Caco-2 (cell line): ENCODE data around the gene MCMBP. TPM values are rescaled to one million over a fixed set of nuclear protein-coding genes. Genes with fewer than 3 reads are reported as not detected.

ENCODE experiments used
- BruUV-seq: library from RNA; stranded (reverse); fragments of 400-500 nt; replicated peaks from 2 replicates; lab custom pipeline; 2021; lab: Mats Ljungman, UMichigan
- CTCF ChIA-PET: fragments of 300-600 bp; sonication (Branson Sonifier 250); formaldehyde crosslinking; loops from one replicate; lab custom pipeline; 2022; ENCODE audit warnings: antibody characterized with exemption; lab: Charles Lee
- POLR2A ChIA-PET: fragments of 300-600 bp; sonication (Branson Sonifier 250); formaldehyde crosslinking; loops from one replicate; lab custom pipeline; 2022; ENCODE audit warnings: antibody characterized with exemption; lab: Charles Lee
- DNase-seq, 2 experiments: peaks; one replicate each; pipeline versions ENCODE4 v3.0.0 to v3.0.0-alpha.2; 2020 to 2022
- H3K27me3 ChIP-seq: replicated peaks from 2 replicates; pipeline ENCODE4 v1.6.0; 2011; ENCODE audit warnings: low read length; ENCODE audit not compliant: control insufficient read depth, insufficient read depth
- H3K36me3 ChIP-seq: 2 replicates; pipeline ENCODE4 v1.5.1; 2011; ENCODE audit warnings: low read length; ENCODE audit not compliant: control insufficient read depth, insufficient read depth
- H3K4me1 ChIP-seq: fragments of 250-450 bp; sonication (Bioruptor Pico); 2 replicates; pipeline ENCODE4 v1.5.1; 2020; ENCODE audit warnings: mild to moderate bottlenecking
- H3K4me3 ChIP-seq: 2 replicates; pipeline ENCODE4 v1.5.1; 2011; ENCODE audit warnings: low read depth, mild to moderate bottlenecking, control low read depth, low read length
- H3K9me3 ChIP-seq: fragments of 250-450 bp; sonication (Bioruptor Pico); 2 replicates; pipeline ENCODE4 v1.5.1; 2020; ENCODE audit warnings: mild to moderate bottlenecking, moderate library complexity
- H3K27ac Mint-ChIP-seq: one replicate; pipeline ENCODE4 v1.8.0; 2022; ENCODE audit warnings: mixed read lengths; ENCODE audit not compliant: unreplicated experiment
- H3K27me3 Mint-ChIP-seq: one replicate; pipeline ENCODE4 v1.8.0; 2022; ENCODE audit warnings: mixed read lengths; ENCODE audit not compliant: insufficient read depth, unreplicated experiment
- H3K36me3 Mint-ChIP-seq: one replicate; pipeline ENCODE4 v1.8.0; 2022; ENCODE audit warnings: mild to moderate bottlenecking, mixed read lengths; ENCODE audit not compliant: insufficient read depth, unreplicated experiment
- H3K4me1 Mint-ChIP-seq: one replicate; pipeline ENCODE4 v1.8.0; 2022; ENCODE audit warnings: low read depth, mixed read lengths; ENCODE audit not compliant: unreplicated experiment
- H3K4me3 Mint-ChIP-seq: one replicate; pipeline ENCODE4 v1.8.0; 2022; ENCODE audit warnings: mild to moderate bottlenecking, moderate library complexity, mixed read lengths; ENCODE audit not compliant: unreplicated experiment
- H3K9me3 Mint-ChIP-seq: one replicate; pipeline ENCODE4 v1.8.0; 2022; ENCODE audit warnings: mixed read lengths; ENCODE audit not compliant: unreplicated experiment
- intact Hi-C: fragments of 100-400 bp; cut with micrococcal nuclease; formaldehyde crosslinking; loops from one replicate; pipeline ENCODE4 v1.10.0; 2022; ENCODE audit not compliant: unreplicated experiment
- total RNA-seq: library from RNA; stranded (reverse); gene quantifications from 2 replicates; pipeline ENCODE4 v1.2.3, GENCODE V29; 2022
- TF ChIP-seq, protein P1 (sequence below), 2 experiments: fragments of 200-600 bp in 1 of 2; IDR thresholded peaks; 1 replicate in 1 of 2; 2 replicates in 1 of 2; pipeline versions ENCODE4 v1.5.1 to v1.8.0; 2011 to 2022; ENCODE audit warnings: antibody characterized with exemption in 1 of 2, control low read depth in 1 of 2, inconsistent platforms in 1 of 2, low read depth in 1 of 2, low read length in 1 of 2, mild to moderate bottlenecking in 1 of 2, moderate library complexity in 1 of 2; ENCODE audit not compliant: insufficient read depth in 1 of 2, severe bottlenecking in 1 of 2, unreplicated experiment in 1 of 2

The MCMBP gene
- total RNA-seq, 1 experiment from 2014 or later, result 88.4 TPM

DNA sequence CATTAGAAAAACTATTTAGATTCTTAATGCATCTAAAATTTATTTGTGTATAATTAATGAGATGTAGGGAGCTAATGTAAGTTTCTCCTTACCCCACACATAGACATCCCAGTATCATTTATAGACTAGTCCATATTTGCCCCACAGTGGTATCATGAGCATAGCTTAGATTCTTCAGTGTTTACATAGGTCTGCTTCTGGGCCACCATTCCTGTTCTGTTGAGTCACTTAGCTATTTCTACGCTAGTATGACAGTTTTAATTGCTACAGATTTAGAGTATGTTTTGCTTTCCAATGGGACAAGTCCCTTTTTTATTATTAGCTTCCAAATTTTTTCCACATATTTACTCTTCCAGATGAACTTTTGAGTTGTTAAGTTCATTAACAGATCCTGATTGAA is 69.4 kb downstream of the MCMBP start:
- Mint-ChIP-seq H3K36me3 (peaks cover 41% of the 10 kb centered on the region), H3K4me1 (no peaks in the 10 kb centered on the region), H3K4me3 (no peak overlapping the region), H3K27ac (no peak overlapping the region), H3K9me3 (no peaks in the 10 kb centered on the region), H3K27me3 (no peaks in the 10 kb centered on the region)
- no peak for DNase-seq
- intact Hi-C loops, result no loop called here
- TF ChIP-seq, protein P1, sequence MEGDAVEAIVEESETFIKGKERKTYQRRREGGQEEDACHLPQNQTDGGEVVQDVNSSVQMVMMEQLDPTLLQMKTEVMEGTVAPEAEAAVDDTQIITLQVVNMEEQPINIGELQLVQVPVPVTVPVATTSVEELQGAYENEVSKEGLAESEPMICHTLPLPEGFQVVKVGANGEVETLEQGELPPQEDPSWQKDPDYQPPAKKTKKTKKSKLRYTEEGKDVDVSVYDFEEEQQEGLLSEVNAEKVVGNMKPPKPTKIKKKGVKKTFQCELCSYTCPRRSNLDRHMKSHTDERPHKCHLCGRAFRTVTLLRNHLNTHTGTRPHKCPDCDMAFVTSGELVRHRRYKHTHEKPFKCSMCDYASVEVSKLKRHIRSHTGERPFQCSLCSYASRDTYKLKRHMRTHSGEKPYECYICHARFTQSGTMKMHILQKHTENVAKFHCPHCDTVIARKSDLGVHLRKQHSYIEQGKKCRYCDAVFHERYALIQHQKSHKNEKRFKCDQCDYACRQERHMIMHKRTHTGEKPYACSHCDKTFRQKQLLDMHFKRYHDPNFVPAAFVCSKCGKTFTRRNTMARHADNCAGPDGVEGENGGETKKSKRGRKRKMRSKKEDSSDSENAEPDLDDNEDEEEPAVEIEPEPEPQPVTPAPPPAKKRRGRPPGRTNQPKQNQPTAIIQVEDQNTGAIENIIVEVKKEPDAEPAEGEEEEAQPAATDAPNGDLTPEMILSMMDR (IDR thresholded peaks at IDR 0.05; ENCODE audit: insufficient read depth in 1 of 2, low read depth in 1 of 2, low read length in 1 of 2, severe bottlenecking in 1 of 2, unreplicated experiment in 1 of 2), result no peak
- no TSS peak for BruUV-seq
- Histone ChIP-seq H3K9me3 (no peaks in the 10 kb centered on the region), H3K4me3 (no peak overlapping the region), H3K27me3 (no peaks in the 10 kb centered on the region), H3K4me1 (no peaks in the 10 kb centered on the region; the same call in 1 of the 2 replicates), H3K36me3 (no peaks in the 10 kb centered on the region)
- POLR2A ChIA-PET, result interaction anchor here (0.5 kb wide), 2 partner anchors 68 to 787 kb away, joined by 3 to 5 read pairs; no protein-coding TSS in a partner anchor
- CTCF ChIA-PET, result interaction anchor here (1.0 kb wide), 1 partner anchor 53 kb away, joined by 4 read pairs; no protein-coding TSS in a partner anchor

DNA sequence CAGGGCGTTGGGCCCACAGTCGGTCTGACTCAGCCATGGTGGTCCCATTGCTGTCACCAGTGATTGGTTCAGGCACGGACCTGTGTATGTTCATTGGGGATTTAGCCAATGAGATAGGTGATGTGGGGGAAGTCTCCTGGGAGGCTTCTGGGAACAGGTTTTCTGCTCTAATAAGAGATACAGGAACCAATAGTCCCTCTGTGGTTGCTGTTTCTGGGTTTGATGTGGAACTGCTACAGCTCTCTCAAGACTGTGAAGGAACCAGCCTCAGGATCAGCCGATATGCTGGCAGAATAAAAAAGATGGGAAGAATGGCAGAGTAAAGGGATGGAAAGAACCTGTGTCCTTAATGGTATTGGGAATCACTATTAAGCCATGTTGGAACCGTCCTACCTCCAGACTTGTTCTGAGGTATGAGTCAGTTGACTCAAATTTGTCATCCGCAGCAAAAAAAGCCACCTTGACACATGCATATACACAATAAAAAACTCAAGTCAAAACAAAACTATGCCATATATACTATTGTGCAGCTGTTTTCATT is 70.6 kb downstream of the MCMBP start:
- no peak for DNase-seq
- Histone ChIP-seq H3K36me3 (no peaks in the 10 kb centered on the region), H3K9me3 (no peaks in the 10 kb centered on the region), H3K4me1 (no peaks in the 10 kb centered on the region; the same call in 1 of the 2 replicates), H3K4me3 (no peak overlapping the region), H3K27me3 (no peaks in the 10 kb centered on the region)
- ChIA-PET CTCF (interaction anchor here (0.6 kb wide), 1 partner anchor 57 kb away, joined by 6 read pairs; no protein-coding TSS in a partner anchor), POLR2A (no interaction called here)
- Mint-ChIP-seq H3K4me1 (no peaks in the 10 kb centered on the region), H3K27me3 (no peaks in the 10 kb centered on the region), H3K9me3 (no peaks in the 10 kb centered on the region), H3K27ac (no peak overlapping the region), H3K4me3 (no peak overlapping the region), H3K36me3 (peaks cover 43% of the 10 kb centered on the region)
- TF ChIP-seq, protein P1 (IDR thresholded peaks at IDR 0.05; ENCODE audit: insufficient read depth in 1 of 2, low read depth in 1 of 2, low read length in 1 of 2, severe bottlenecking in 1 of 2, unreplicated experiment in 1 of 2), result no peak
- no TSS peak for BruUV-seq
- intact Hi-C loops, result no loop called here

DNA sequence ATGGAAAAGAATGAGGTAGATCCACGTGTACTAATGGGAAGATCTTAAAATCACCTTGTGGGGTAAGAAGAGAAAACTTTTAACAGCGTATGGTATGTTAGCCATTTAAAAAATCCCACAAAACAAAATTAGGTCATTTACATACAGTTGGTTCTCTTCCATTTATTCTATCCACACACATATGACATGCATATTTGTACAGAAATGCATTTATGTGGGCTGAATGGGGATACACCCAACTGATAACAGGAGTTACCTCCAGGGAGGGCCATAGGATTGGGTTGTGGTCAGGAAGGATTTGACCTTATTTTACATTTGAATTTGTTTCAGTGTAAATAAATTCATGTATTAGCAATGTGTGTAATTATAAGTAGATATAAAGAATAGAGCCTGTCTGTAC is 71.5 kb downstream of the MCMBP start:
- no peaks in the 10 kb centered on the region for H3K27me3 Mint-ChIP-seq
- no peak for DNase-seq
- TF ChIP-seq, protein P1 (IDR thresholded peaks at IDR 0.05; ENCODE audit: insufficient read depth in 1 of 2, low read depth in 1 of 2, low read length in 1 of 2, severe bottlenecking in 1 of 2, unreplicated experiment in 1 of 2), result no peak
- ChIA-PET CTCF (no interaction called here), POLR2A (no interaction called here)
- Histone ChIP-seq H3K9me3 (no peaks in the 10 kb centered on the region), H3K27me3 (no peaks in the 10 kb centered on the region), H3K4me1 (no peaks in the 10 kb centered on the region; the same call in 1 of the 2 replicates), H3K36me3 (no peaks in the 10 kb centered on the region), H3K4me3 (no peak overlapping the region)
- no peaks in the 10 kb centered on the region for H3K9me3 Mint-ChIP-seq
- intact Hi-C loops, result no loop called here
- no TSS peak for BruUV-seq
- no peak overlapping the region for H3K27ac Mint-ChIP-seq
- H3K4me3 Mint-ChIP-seq, result no peak overlapping the region
- no peaks in the 10 kb centered on the region for H3K4me1 Mint-ChIP-seq
- peaks cover 40% of the 10 kb centered on the region for H3K36me3 Mint-ChIP-seq
